SK-N-SH (cell line): Measurements from ENCODE around the gene COL20A1. TPM values are rescaled to one million over a fixed set of nuclear protein-coding genes. Genes with fewer than 3 reads are reported as not detected.

ENCODE experiments used
- CTCF ChIA-PET: fragments of 300-600, 350-600 bp; formaldehyde crosslinking; extraction: SDS; loops from one replicate; lab custom pipeline; 2021; lab: Yijun Ruan, JAX
- POLR2A ChIA-PET: fragments of 350-600 bp; sonication (Branson Sonifier 250); formaldehyde crosslinking; extraction: SDS; loops from one replicate; lab custom pipeline; 2020; ENCODE audit warnings: antibody characterized with exemption, inconsistent platforms; lab: Yijun Ruan, JAX
- DNase-seq: peaks from one replicate; pipeline ENCODE4 v3.0.0; 2012
- H2AFZ ChIP-seq: fragments of 200-600 bp; sonication (generic); 2 replicates; pipeline ENCODE4 v1.8.1; 2016; ENCODE audit warnings: antibody characterized with exemption, mild to moderate bottlenecking, low read depth
- H3F3A ChIP-seq: fragments of 200-600 bp; sonication (generic); replicated peaks from 2 replicates; pipeline ENCODE3; 2016; ENCODE audit warnings: antibody characterized with exemption, mild to moderate bottlenecking; ENCODE audit not compliant: insufficient read depth
- H3K27ac ChIP-seq, 2 experiments: fragments of 200-500 bp in 1 of 2; fragments of 200-600 bp in 1 of 2; sonication (Bioruptor generic) in 1 of 2; sonication (generic), shearing (Covaris generic) in 1 of 2; 2 replicates each; pipeline versions ENCODE4 v1.5.1 to v1.6.1; 2014 to 2016; ENCODE audit warnings: low read depth in 2 of 2, inconsistent platforms in 1 of 2, low read length in 1 of 2, mild to moderate bottlenecking in 1 of 2, mixed read lengths in 1 of 2
- H3K27me3 ChIP-seq: fragments of 200-600 bp; sonication (generic), shearing (Covaris generic); 2 replicates; pipeline ENCODE4 v1.6.1; 2016; ENCODE audit warnings: mixed run types; ENCODE audit not compliant: insufficient read depth
- H3K36me3 ChIP-seq, 2 experiments: fragments of 200-500 bp in 1 of 2; fragments of 200-600 bp in 1 of 2; sonication (Bioruptor generic) in 1 of 2; sonication (generic) in 1 of 2; replicated peaks in 1 of 2; 2 replicates each; pipeline versions ENCODE3 to v1.5.1; 2014 to 2016; ENCODE audit warnings: low read length in 1 of 2, mild to moderate bottlenecking in 1 of 2; ENCODE audit not compliant: insufficient read depth in 2 of 2, control insufficient read depth in 1 of 2
- H3K4me1 ChIP-seq, 2 experiments: fragments of 200-500 bp in 1 of 2; fragments of 200-600 bp in 1 of 2; sonication (Bioruptor generic) in 1 of 2; sonication (generic), shearing (Covaris generic) in 1 of 2; 2 replicates each; pipeline versions ENCODE4 v1.5.1 to v1.6.1; 2014 to 2016; ENCODE audit warnings: low read depth in 1 of 2, low read length in 1 of 2, mixed run types in 1 of 2; ENCODE audit not compliant: insufficient read depth in 2 of 2, control insufficient read depth in 1 of 2
- H3K4me2 ChIP-seq: fragments of 200-600 bp; sonication (generic), shearing (Covaris generic); 2 replicates; pipeline ENCODE4 v1.6.1; 2017; ENCODE audit warnings: mixed run types
- H3K4me3 ChIP-seq, 2 experiments: fragments of 200-500 bp in 1 of 2; fragments of 200-600 bp in 1 of 2; sonication (Bioruptor generic) in 1 of 2; sonication (generic), shearing (Covaris generic) in 1 of 2; 2 replicates each; pipeline versions ENCODE4 v1.5.1 to v1.8.1; 2014 to 2016; ENCODE audit warnings: low read depth in 2 of 2, inconsistent platforms in 1 of 2, low read length in 1 of 2, mild to moderate bottlenecking in 1 of 2, mixed read lengths in 1 of 2, moderate library complexity in 1 of 2
- H3K79me2 ChIP-seq: fragments of 200-600 bp; sonication (generic); 2 replicates; pipeline ENCODE4 v1.8.1; 2017; ENCODE audit warnings: mild to moderate bottlenecking; ENCODE audit not compliant: insufficient read depth
- H3K9ac ChIP-seq: fragments of 200-600 bp; sonication (generic); 2 replicates; pipeline ENCODE4 v1.6.1; 2017; ENCODE audit warnings: mixed run types
- H3K9me2 ChIP-seq: fragments of 200-600 bp; sonication (generic); 2 replicates; pipeline ENCODE4 v1.6.1; 2017; ENCODE audit warnings: mixed run types
- H3K9me3 ChIP-seq: fragments of 200-600 bp; sonication (generic); 2 replicates; pipeline ENCODE4 v1.6.1; 2017; ENCODE audit warnings: mixed run types, mild to moderate bottlenecking, moderate library complexity
- H4K20me1 ChIP-seq: fragments of 200-600 bp; sonication (generic); 2 replicates; pipeline ENCODE4 v1.6.1; 2017; ENCODE audit warnings: mild to moderate bottlenecking, mixed run types; ENCODE audit not compliant: insufficient read depth
- FOXM1 ChIP-seq: IDR thresholded peaks from 2 replicates; pipeline ENCODE4 v1.4.0; 2012; ENCODE audit warnings: low read depth, mild to moderate bottlenecking
- MEF2A ChIP-seq: IDR thresholded peaks from 2 replicates; pipeline ENCODE4 v1.4.0; 2012; ENCODE audit warnings: low read depth, borderline replicate concordance
- POLR2AphosphoS5 ChIP-seq: IDR thresholded peaks from 2 replicates; pipeline ENCODE4 v1.6.1; 2012; ENCODE audit warnings: low read depth, low read length
- RCOR1 ChIP-seq: fragments of 150-350 bp; IDR thresholded peaks from 2 replicates; pipeline ENCODE4 v1.6.1; 2017; ENCODE audit warnings: antibody characterized with exemption, low read length
- RFX5 ChIP-seq: IDR thresholded peaks from 2 replicates; pipeline ENCODE4 v1.6.1; 2012; ENCODE audit warnings: mild to moderate bottlenecking, improper control_type of control experiment, low read length
- TEAD4 ChIP-seq: IDR thresholded peaks from 2 replicates; pipeline ENCODE4 v1.4.0; 2012; ENCODE audit warnings: mild to moderate bottlenecking, borderline replicate concordance; ENCODE audit not compliant: insufficient read depth
- WGBS: methylation state at CpG from one replicate; pipeline ENCODE4 v1.1.6; 2017; ENCODE audit warnings: low lambda C conversion rate; 5-methylcytosine and 5-hydroxymethylcytosine counted together
- polyA plus RNA-seq, 3 experiments: library from polyadenylated mRNA; depleted of rRNA; stranded (reverse); fragments of >200 nt; gene quantifications; 2 replicates each; pipeline ENCODE4 v1.2.3, GENCODE V29; 2012
- TF ChIP-seq, protein P1 (sequence below): IDR thresholded peaks from 2 replicates; pipeline ENCODE4 v1.6.1; 2012; ENCODE audit warnings: mild to moderate bottlenecking, low read depth, low read length, moderate library complexity
- TF ChIP-seq, protein P2 (sequence below): IDR thresholded peaks from 2 replicates; pipeline ENCODE4 v1.4.0; 2012; ENCODE audit warnings: low read depth, borderline replicate concordance
- TF ChIP-seq, protein P3 (sequence below): IDR thresholded peaks from 2 replicates; pipeline ENCODE4 v1.4.0; 2012; ENCODE audit warnings: low read depth, borderline replicate concordance

The COL20A1 gene
- polyA plus RNA-seq, 1 of the 3 experiments (the other 2 are of a cell fraction), result not detected

DNA sequence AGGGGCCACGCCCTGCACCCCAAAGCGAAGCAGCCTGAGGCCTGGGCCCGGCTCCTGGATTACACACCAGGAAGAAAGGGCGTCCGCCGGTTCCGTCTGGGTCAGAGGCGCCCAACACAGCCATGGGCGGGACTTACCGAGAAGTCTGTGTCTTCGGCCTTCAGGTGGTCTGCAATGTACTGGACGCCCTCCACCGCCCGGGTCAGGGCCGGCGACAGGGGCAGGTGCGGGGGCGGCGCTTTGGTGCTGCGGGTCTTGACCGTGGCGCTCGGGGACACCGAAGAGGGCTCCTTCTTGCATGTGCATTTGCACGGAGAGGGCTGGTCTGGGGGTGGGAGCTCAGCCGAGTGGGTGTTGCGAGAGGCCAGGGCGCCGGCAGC is 56.5 kb downstream of the COL20A1 start (continued):
- TF ChIP-seq, protein P1, sequence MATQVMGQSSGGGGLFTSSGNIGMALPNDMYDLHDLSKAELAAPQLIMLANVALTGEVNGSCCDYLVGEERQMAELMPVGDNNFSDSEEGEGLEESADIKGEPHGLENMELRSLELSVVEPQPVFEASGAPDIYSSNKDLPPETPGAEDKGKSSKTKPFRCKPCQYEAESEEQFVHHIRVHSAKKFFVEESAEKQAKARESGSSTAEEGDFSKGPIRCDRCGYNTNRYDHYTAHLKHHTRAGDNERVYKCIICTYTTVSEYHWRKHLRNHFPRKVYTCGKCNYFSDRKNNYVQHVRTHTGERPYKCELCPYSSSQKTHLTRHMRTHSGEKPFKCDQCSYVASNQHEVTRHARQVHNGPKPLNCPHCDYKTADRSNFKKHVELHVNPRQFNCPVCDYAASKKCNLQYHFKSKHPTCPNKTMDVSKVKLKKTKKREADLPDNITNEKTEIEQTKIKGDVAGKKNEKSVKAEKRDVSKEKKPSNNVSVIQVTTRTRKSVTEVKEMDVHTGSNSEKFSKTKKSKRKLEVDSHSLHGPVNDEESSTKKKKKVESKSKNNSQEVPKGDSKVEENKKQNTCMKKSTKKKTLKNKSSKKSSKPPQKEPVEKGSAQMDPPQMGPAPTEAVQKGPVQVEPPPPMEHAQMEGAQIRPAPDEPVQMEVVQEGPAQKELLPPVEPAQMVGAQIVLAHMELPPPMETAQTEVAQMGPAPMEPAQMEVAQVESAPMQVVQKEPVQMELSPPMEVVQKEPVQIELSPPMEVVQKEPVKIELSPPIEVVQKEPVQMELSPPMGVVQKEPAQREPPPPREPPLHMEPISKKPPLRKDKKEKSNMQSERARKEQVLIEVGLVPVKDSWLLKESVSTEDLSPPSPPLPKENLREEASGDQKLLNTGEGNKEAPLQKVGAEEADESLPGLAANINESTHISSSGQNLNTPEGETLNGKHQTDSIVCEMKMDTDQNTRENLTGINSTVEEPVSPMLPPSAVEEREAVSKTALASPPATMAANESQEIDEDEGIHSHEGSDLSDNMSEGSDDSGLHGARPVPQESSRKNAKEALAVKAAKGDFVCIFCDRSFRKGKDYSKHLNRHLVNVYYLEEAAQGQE, result no peak
- TF ChIP-seq, protein P2, sequence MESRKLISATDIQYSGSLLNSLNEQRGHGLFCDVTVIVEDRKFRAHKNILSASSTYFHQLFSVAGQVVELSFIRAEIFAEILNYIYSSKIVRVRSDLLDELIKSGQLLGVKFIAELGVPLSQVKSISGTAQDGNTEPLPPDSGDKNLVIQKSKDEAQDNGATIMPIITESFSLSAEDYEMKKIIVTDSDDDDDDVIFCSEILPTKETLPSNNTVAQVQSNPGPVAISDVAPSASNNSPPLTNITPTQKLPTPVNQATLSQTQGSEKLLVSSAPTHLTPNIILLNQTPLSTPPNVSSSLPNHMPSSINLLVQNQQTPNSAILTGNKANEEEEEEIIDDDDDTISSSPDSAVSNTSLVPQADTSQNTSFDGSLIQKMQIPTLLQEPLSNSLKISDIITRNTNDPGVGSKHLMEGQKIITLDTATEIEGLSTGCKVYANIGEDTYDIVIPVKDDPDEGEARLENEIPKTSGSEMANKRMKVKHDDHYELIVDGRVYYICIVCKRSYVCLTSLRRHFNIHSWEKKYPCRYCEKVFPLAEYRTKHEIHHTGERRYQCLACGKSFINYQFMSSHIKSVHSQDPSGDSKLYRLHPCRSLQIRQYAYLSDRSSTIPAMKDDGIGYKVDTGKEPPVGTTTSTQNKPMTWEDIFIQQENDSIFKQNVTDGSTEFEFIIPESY, result no peak
- no peak for TF ChIP-seq MEF2A
- no peak for TF ChIP-seq FOXM1
- no peak for TF ChIP-seq TEAD4
- TF ChIP-seq POLR2AphosphoS5, result no peak
- TF ChIP-seq, all 33 proteins: peak for 0

DNA sequence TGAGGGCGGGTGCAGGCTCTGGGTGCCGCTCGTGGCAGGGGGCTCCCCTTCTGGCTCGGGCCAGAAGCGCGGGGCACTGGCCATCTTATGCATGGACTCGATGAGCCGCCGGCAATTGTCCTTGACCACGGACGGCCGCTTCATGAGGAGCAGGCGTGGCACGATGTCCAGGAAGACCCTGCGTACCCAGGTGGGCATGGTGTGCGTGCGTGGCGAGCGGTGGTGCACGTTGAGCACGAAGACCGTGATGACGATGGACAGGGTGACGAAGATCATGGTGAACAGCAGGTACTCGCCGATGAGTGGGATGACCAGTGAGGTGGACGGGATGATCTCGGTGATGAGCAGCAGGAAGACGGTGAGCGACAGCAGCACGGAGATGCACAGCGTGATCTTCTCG is 57.2 kb downstream of the COL20A1 start:
- Histone ChIP-seq H3K36me3 (no peaks in the 10 kb centered on the region), H4K20me1 (no peaks in the 10 kb centered on the region), H3F3A (no peaks in the 10 kb centered on the region), H3K9me3 (no peaks in the 10 kb centered on the region), H3K27ac (no peak overlapping the region), H3K9me2 (no peaks in the 10 kb centered on the region), H3K27me3 (no peaks in the 10 kb centered on the region), H3K4me3 (no peak overlapping the region), H3K4me2 (no peak overlapping the region), H3K9ac (no peak overlapping the region), H3K4me1 (peaks cover 0 to 6% of the 10 kb centered on the region in 2 experiments; a peak in 1 of 4 replicates), H3K79me2 (no peaks in the 10 kb centered on the region), H2AFZ (no peak overlapping the region)
- DNase-seq, result no peak
- ChIA-PET CTCF (no interaction called here), POLR2A (no interaction called here)
- WGBS, result 96% methylated on average over 27 of the region's 33 CpGs
- TF ChIP-seq POLR2AphosphoS5 (no peak), RFX5 (no peak)

DNA sequence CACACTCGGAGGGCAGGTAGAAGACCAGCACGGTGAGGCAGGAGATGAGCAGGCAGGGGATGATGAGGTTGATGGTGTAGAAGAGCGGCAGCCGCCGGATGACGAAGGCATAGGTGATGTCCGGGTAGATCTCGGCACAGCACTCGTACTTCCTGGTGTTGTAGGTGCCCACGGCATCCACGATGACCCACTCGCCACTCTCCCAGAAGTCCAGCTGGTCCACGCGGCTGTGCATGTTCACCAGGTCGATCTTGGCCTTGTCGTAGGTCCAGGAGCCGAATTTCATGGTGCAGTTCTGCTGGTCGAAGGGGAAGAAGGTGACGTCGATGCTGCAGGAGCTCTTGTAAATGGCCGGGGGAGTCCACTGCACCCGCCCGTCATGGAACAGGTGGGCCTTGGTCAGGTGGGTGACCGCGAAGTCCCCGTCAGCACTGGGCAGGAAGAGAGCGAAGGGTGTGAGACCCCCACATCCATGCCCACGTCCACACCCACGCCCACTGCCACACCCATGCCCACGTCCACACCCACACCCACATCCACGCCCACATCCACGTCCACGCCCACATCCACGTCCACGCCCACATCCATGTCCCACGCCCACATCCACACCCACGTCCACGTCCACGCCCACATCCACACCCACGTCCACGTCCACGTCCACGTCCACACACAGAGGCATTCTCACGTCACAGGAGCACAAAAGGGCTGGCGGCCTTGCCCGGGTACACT is 57.8 kb downstream of the COL20A1 start:
- TF ChIP-seq, protein P3, sequence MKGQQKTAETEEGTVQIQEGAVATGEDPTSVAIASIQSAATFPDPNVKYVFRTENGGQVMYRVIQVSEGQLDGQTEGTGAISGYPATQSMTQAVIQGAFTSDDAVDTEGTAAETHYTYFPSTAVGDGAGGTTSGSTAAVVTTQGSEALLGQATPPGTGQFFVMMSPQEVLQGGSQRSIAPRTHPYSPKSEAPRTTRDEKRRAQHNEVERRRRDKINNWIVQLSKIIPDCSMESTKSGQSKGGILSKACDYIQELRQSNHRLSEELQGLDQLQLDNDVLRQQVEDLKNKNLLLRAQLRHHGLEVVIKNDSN, result no peak
- TF ChIP-seq RCOR1 (no peak), POLR2AphosphoS5 (no peak)
- TF ChIP-seq, protein P2, result no peak
- no peaks in the 10 kb centered on the region for H3K36me3 ChIP-seq
- no peak overlapping the region for H3K4me2 ChIP-seq
- H3K9me2 ChIP-seq, result no peaks in the 10 kb centered on the region
- no peaks in the 10 kb centered on the region for H4K20me1 ChIP-seq
- no peaks in the 10 kb centered on the region for H3K9me3 ChIP-seq
- no peaks in the 10 kb centered on the region for H3F3A ChIP-seq
- DNase-seq, result no peak
- ChIA-PET CTCF (interaction anchor here (2.9 kb wide), 1 partner anchor 31 kb away, joined by 15 read pairs; no protein-coding TSS in a partner anchor), POLR2A (no interaction called here)
- no peak overlapping the region for H3K9ac ChIP-seq
- no peaks in the 10 kb centered on the region for H3K27me3 ChIP-seq
- no peaks in the 10 kb centered on the region for H3K79me2 ChIP-seq
- H3K4me1 ChIP-seq, result peaks cover 0 to 1% of the 10 kb centered on the region in 2 experiments; a peak in 1 of 4 replicates
- WGBS, result 74% methylated on average over 38 of the region's 46 CpGs
- H3K27ac ChIP-seq, result no peak overlapping the region
- no peak overlapping the region for H2AFZ ChIP-seq
- no peak overlapping the region for H3K4me3 ChIP-seq
